PC-9 (cell line): ENCODE results near the gene PEG3.

Experiments used
- CTCF ChIP-seq: fragments of 200-600 bp; sonication (generic); conservative IDR thresholded peaks from 2 replicates; pipeline ENCODE4 v1.6.1; 2017; ENCODE audit warnings: mixed run types, antibody characterized with exemption, mild to moderate bottlenecking, moderate library complexity
- EZH2 ChIP-seq: fragments of 200-600 bp; sonication (generic); IDR thresholded peaks from 2 replicates; pipeline ENCODE4 v1.8.0; 2017; ENCODE audit warnings: antibody characterized with exemption, low read depth

GRCh38 chr19:56880592-56881190 is 40.2 kb upstream of the PEG3 start:
- no peak for TF ChIP-seq EZH2
- TF ChIP-seq CTCF = no peak
